HL-60 (cell line): Measurements from ENCODE around the gene RAI1.

Source experiments
- DNase-seq, 2 experiments: peaks; one replicate each; pipeline ENCODE4 v3.0.0-alpha.2; 2010 to 2020; ENCODE audit warnings: low read depth in 1 of 2, low spot score in 1 of 2
- H3K27ac ChIP-seq: fragments of 250-450 bp; sonication (Bioruptor Pico); replicated peaks from 2 replicates; pipeline ENCODE4 v1.5.1; 2020; ENCODE audit warnings: mild to moderate bottlenecking, moderate library complexity
- H3K27me3 ChIP-seq: fragments of 250-450 bp; sonication (Bioruptor Pico); 2 replicates; pipeline ENCODE4 v1.5.1; 2021; ENCODE audit warnings: mild to moderate bottlenecking, moderate library complexity; ENCODE audit not compliant: insufficient read depth, poor library complexity, severe bottlenecking
- H3K4me3 ChIP-seq: replicated peaks from 2 replicates; pipeline ENCODE4 v1.5.1; 2011; ENCODE audit warnings: mild to moderate bottlenecking, control low read depth, low read length; ENCODE audit not compliant: insufficient read depth
- CTCF ChIP-seq: IDR thresholded peaks from one replicate; pipeline ENCODE4 v1.5.1; 2011; ENCODE audit warnings: low read length, control low read depth, inconsistent platforms; ENCODE audit not compliant: insufficient read depth
- GABPA ChIP-seq: IDR thresholded peaks from 2 replicates; pipeline ENCODE4 v1.6.1; 2012; ENCODE audit warnings: low read depth
- POLR2AphosphoS5 ChIP-seq: IDR thresholded peaks from 2 replicates; pipeline ENCODE4 v1.6.1; 2012; ENCODE audit warnings: low read depth
- REST ChIP-seq: IDR thresholded peaks from 2 replicates; pipeline ENCODE4 v1.6.1; 2012; ENCODE audit warnings: low read depth; ENCODE audit not compliant: insufficient replicate concordance
- SPI1 ChIP-seq: IDR thresholded peaks from 2 replicates; pipeline ENCODE4 v1.6.1; 2012; ENCODE audit warnings: low read depth, mild to moderate bottlenecking, borderline replicate concordance

Gene RAI1

GRCh38 chr17:17801800-17802481, 120.7 kb downstream of the RAI1 start:
- Histone ChIP-seq H3K27me3 (no peaks in the 10 kb centered on the region), H3K4me3 (no peak overlapping the region)

GRCh38 chr17:17804007-17804406, 122.7 kb downstream of the RAI1 start:
- no peak for DNase-seq
- Histone ChIP-seq H3K4me3 (no peak overlapping the region), H3K27ac (no peak overlapping the region), H3K27me3 (no peaks in the 10 kb centered on the region)
- no peak for TF ChIP-seq GABPA
- no peak for TF ChIP-seq REST
- no peak for TF ChIP-seq SPI1
- no peak for TF ChIP-seq POLR2AphosphoS5
- no peak for TF ChIP-seq CTCF

More at GRCh38 chr17:17801800-17802481, 120.7 kb downstream of the RAI1 start:
- TF ChIP-seq SPI1 (no peak), CTCF (no peak), POLR2AphosphoS5 (no peak), REST (no peak), GABPA (no peak)
- DNase-seq: no peak
- H3K27ac ChIP-seq: no peak overlapping the region

GRCh38 chr17:17805575-17805974, 124.3 kb downstream of the RAI1 start:
- no peak overlapping the region for H3K27ac ChIP-seq
- no peak overlapping the region for H3K4me3 ChIP-seq
- TF ChIP-seq GABPA (no peak), REST (no peak), POLR2AphosphoS5 (no peak), SPI1 (no peak)
- no peak for DNase-seq
- no peaks in the 10 kb centered on the region for H3K27me3 ChIP-seq
